Liver (tissue), 3 donors: ENCODE measurements around the gene CFTR.

Experiments
- CTCF ChIP-seq: fragments of 150-350 bp; IDR thresholded peaks from 2 replicates; pipeline ENCODE4 v1.5.1; 2017; ENCODE audit warnings: improper control_type of control experiment, low read depth, low read length; ENCODE audit not compliant: missing input control
- EGR1 ChIP-seq, 2 donors: IDR thresholded peaks; 2 replicates each; pipeline ENCODE4 v1.6.1; 2016 to 2018; ENCODE audit warnings: antibody characterized with exemption in 2 of 2, low read depth in 2 of 2
- GABPA ChIP-seq, 2 donors: IDR thresholded peaks in 1 of 2; conservative IDR thresholded peaks in 1 of 2; 2 replicates each; pipeline ENCODE4 v1.6.1; 2016; ENCODE audit warnings: antibody characterized with exemption in 2 of 2, mild to moderate bottlenecking in 1 of 2, moderate library complexity in 1 of 2
- HNF4G ChIP-seq: IDR thresholded peaks from 2 replicates; pipeline ENCODE4 v1.6.1; 2016; ENCODE audit warnings: antibody characterized with exemption
- JUND ChIP-seq, 2 donors: IDR thresholded peaks; 2 replicates each; pipeline ENCODE4 v1.6.1; 2016; ENCODE audit warnings: antibody characterized with exemption in 2 of 2
- RAD21 ChIP-seq, 2 donors: IDR thresholded peaks; 2 replicates each; pipeline ENCODE4 v1.6.1; 2016; ENCODE audit warnings: antibody characterized with exemption in 2 of 2, mild to moderate bottlenecking in 2 of 2
- REST ChIP-seq: IDR thresholded peaks from 2 replicates; pipeline ENCODE4 v1.6.1; 2016; ENCODE audit warnings: antibody characterized with exemption, mild to moderate bottlenecking
- RXRA ChIP-seq, 2 donors: IDR thresholded peaks; 2 replicates each; pipeline ENCODE4 v1.6.1; 2017 to 2018; ENCODE audit warnings: antibody characterized with exemption in 2 of 2, mild to moderate bottlenecking in 1 of 2
- SP1 ChIP-seq: IDR thresholded peaks from 2 replicates; pipeline ENCODE4 v1.6.1; 2018; ENCODE audit warnings: antibody characterized with exemption, mild to moderate bottlenecking
- TAF1 ChIP-seq: conservative IDR thresholded peaks from 2 replicates; pipeline ENCODE4 v1.6.1; 2016; ENCODE audit warnings: antibody characterized with exemption, mild to moderate bottlenecking
- YY1 ChIP-seq: IDR thresholded peaks from 2 replicates; pipeline ENCODE4 v1.6.1; 2016; ENCODE audit warnings: antibody characterized with exemption, mild to moderate bottlenecking
- TF ChIP-seq, protein P1 (sequence below): IDR thresholded peaks from 2 replicates; pipeline ENCODE4 v1.6.1; 2016; ENCODE audit warnings: antibody characterized with exemption
- TF ChIP-seq, protein P2 (sequence below): IDR thresholded peaks from 2 replicates; pipeline ENCODE4 v1.6.1; 2016; ENCODE audit warnings: antibody characterized with exemption
- donor health status: healthy.
- donor health status: healthy.

DNA sequence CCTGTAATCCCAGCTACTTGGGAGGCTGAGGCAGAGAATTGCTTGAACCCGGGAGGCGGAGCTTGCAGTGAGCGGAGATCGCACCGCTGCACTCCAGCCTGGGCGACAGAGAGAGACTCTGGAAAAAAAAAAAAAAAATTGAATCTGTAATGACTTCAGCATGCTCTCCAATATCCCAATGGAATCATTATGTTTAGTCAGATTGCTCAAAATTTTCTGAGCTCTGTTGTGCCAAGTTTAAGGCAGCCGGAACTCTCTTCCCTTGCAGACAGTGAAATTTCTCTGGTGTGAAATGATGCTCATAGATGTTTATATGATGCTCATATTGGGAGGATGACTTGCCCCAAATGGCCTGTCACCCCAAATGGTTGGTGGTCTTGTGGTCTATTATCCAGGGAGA lies 212.5 kb downstream of the CFTR start:
- TF ChIP-seq HNF4G (no peak), CTCF (no peak), GABPA (IDR thresholded peaks at IDR 0.05 in 1 of 2, conservative IDR thresholded peaks at IDR 0.05 in 1 of 2) (no peak), JUND (IDR thresholded peaks at IDR 0.05) (no peak), TAF1 (no peak), YY1 (no peak), EGR1 (IDR thresholded peaks at IDR 0.05; ENCODE audit: low read depth in 2 of 2) (no peak), RAD21 (IDR thresholded peaks at IDR 0.05) (no peak), REST (no peak), SP1 (no peak), RXRA (IDR thresholded peaks at IDR 0.05) (no peak)
- TF ChIP-seq, protein P1, sequence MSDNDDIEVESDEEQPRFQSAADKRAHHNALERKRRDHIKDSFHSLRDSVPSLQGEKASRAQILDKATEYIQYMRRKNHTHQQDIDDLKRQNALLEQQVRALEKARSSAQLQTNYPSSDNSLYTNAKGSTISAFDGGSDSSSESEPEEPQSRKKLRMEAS: no peak
- TF ChIP-seq, protein P2, sequence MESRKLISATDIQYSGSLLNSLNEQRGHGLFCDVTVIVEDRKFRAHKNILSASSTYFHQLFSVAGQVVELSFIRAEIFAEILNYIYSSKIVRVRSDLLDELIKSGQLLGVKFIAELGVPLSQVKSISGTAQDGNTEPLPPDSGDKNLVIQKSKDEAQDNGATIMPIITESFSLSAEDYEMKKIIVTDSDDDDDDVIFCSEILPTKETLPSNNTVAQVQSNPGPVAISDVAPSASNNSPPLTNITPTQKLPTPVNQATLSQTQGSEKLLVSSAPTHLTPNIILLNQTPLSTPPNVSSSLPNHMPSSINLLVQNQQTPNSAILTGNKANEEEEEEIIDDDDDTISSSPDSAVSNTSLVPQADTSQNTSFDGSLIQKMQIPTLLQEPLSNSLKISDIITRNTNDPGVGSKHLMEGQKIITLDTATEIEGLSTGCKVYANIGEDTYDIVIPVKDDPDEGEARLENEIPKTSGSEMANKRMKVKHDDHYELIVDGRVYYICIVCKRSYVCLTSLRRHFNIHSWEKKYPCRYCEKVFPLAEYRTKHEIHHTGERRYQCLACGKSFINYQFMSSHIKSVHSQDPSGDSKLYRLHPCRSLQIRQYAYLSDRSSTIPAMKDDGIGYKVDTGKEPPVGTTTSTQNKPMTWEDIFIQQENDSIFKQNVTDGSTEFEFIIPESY: no peak
